Epithelial cell of esophagus (primary cell): ENCODE results near the gene ZBTB24.

Experiments
- DNase-seq: peaks from one replicate; pipeline ENCODE4 v3.0.0; 2010; ENCODE audit warnings: low read depth
- H3K4me3 ChIP-seq: 2 replicates; pipeline ENCODE4 v1.5.1; 2011; ENCODE audit warnings: mild to moderate bottlenecking, low read length, control low read depth
- TF ChIP-seq, protein P1 (sequence below): IDR thresholded peaks from 2 replicates; pipeline ENCODE4 v1.5.1; 2011; ENCODE audit warnings: low read depth, mild to moderate bottlenecking, low read length, control low read depth, inconsistent platforms; ENCODE audit not compliant: insufficient read depth; ENCODE audit errors: missing control alignments

The ZBTB24 gene

GRCh38 chr6:109450801-109451200 is 32.2 kb downstream of the ZBTB24 start:
- no peak for DNase-seq
- TF ChIP-seq, protein P1, sequence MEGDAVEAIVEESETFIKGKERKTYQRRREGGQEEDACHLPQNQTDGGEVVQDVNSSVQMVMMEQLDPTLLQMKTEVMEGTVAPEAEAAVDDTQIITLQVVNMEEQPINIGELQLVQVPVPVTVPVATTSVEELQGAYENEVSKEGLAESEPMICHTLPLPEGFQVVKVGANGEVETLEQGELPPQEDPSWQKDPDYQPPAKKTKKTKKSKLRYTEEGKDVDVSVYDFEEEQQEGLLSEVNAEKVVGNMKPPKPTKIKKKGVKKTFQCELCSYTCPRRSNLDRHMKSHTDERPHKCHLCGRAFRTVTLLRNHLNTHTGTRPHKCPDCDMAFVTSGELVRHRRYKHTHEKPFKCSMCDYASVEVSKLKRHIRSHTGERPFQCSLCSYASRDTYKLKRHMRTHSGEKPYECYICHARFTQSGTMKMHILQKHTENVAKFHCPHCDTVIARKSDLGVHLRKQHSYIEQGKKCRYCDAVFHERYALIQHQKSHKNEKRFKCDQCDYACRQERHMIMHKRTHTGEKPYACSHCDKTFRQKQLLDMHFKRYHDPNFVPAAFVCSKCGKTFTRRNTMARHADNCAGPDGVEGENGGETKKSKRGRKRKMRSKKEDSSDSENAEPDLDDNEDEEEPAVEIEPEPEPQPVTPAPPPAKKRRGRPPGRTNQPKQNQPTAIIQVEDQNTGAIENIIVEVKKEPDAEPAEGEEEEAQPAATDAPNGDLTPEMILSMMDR, result no peak
- H3K4me3 ChIP-seq, result no peak overlapping the region

DNA sequence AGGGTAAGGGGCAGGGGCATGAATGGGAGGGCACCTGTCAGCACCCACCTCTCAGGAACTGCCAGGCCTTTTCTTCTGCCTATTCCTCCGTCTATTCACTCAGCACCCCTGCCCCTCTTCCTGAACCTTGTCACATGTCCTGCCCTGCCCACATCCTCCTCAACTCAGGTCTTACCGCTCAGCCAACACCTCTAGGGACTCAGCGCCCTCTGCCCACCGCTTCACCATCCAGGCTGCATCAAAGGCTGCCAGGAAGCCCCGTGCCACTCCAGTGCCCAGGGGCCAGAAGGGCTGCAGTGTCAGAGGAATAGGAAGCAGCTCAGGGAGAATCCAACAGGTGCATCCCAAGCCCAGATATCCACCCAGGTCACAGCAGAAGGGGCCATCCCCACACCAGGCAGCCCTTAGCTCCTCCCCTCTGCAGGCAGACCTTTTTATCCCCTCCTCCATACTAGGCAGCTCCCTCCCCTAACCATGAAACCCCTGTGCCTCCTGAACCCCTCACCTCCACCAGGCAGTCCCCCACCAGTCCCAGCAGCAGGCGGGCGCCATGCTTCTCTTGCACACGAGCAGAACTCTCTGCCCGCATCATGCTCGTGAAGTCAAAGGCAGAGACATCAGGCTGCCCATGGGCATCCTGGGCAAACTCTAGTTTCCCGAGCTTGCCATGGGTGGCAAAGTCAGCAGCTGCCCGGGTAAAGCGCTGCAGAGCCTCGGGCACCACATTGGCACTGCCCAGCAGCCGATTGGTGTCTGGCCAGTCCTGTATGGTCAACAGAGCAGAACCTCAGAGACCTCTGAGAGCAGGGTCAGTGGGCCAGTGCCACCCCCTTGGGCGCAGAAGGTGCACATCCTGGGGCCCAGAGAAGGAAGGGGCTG is 33.0 kb downstream of the ZBTB24 start:
- TF ChIP-seq, protein P1, result no peak
- no peak overlapping the region for H3K4me3 ChIP-seq
- no peak for DNase-seq

- no peak overlapping the region for H3K4me3 ChIP-seq
- TF ChIP-seq, protein P1, result no peak
- no peak for DNase-seq
Measured at GRCh38 chr6:109449064-109449794, 33.8 kb downstream of the ZBTB24 start.

GRCh38 chr6:109448615-109449014 is 34.4 kb downstream of the ZBTB24 start:
- H3K4me3 ChIP-seq, result no peak overlapping the region
- DNase-seq, result no peak
- TF ChIP-seq, protein P1, result no peak

DNA sequence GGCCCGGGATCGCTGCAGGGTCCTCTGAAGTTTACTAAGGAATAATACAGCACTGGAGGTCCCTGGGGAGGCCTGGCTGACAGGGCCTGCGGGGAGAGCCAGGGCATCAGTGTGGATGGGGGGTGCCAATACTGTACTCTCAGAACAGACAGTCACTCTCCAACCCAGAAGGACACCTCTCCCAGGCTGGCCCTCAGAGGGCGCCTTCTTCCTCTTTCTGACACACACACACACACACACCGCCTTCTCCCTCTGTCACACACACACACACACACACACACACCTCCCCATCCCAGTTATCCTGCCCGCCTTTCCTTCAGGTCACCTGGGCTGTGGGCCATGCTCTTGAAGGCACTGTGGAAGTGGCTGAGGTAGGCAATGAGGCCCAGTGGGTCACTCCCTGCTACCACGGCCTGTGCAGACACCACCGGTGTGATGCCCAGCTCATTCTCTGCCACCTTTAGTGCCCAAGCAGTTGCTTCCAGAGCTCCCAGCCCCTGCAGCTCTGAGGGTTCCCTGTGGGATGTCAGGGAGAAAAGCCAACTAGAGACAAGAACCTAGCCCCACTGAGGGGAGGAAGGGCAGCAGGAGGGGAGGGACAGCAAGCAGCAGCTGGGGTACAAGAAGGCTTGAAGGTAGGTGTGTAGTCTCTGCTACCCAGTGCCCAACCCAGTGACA is 35.0 kb downstream of the ZBTB24 start:
- no peak overlapping the region for H3K4me3 ChIP-seq
- peak; percentile 15 for DNase-seq
- TF ChIP-seq, protein P1, result no peak

- no peak overlapping the region for H3K4me3 ChIP-seq
- TF ChIP-seq, protein P1, result no peak
- DNase-seq, result no peak
Measured at GRCh38 chr6:109447087-109447486, 35.9 kb downstream of the ZBTB24 start.
